Measurements from ENCODE around the gene ANKDD1A.
A peak's percentile ranks its signal among the peaks of the same experiment; 100 is the strongest.

Gene ANKDD1A

GRCh38 chr15:64894395-64895056 is 17.2 kb upstream of the ANKDD1A start:
- DNase-seq (ENCODE audit: low read depth), result no peak
- H3K4me3 ChIP-seq (ENCODE audit: low read depth, low read length), result no peak overlapping the region

GRCh38 chr15:64895285-64896065 is 16.2 kb upstream of the ANKDD1A start:
- no peak overlapping the region for H3K4me3 ChIP-seq (ENCODE audit: low read depth, low read length)
- DNase-seq (ENCODE audit: low read depth), result no peak

GRCh38 chr15:64896371-64897069 is 15.2 kb upstream of the ANKDD1A start:
- DNase-seq (ENCODE audit: low read depth), result no peak
- no peak overlapping the region for H3K4me3 ChIP-seq (ENCODE audit: low read depth, low read length)

- no peak overlapping the region for H3K4me3 ChIP-seq (ENCODE audit: low read depth, low read length)
- DNase-seq (ENCODE audit: low read depth), result peak; percentile 64
Measured at GRCh38 chr15:64897345-64897985, 14.2 kb upstream of the ANKDD1A start.

- DNase-seq (ENCODE audit: low read depth), result no peak
- no peak overlapping the region for H3K4me3 ChIP-seq (ENCODE audit: low read depth, low read length)
Measured at GRCh38 chr15:64898406-64898805, 13.3 kb upstream of the ANKDD1A start.

GRCh38 chr15:64901141-64901540 is 10.6 kb upstream of the ANKDD1A start:
- DNase-seq (ENCODE audit: low read depth), result no peak
- H3K4me3 ChIP-seq (ENCODE audit: low read depth, low read length), result no peak overlapping the region

- no peak overlapping the region for H3K4me3 ChIP-seq (ENCODE audit: low read depth, low read length)
- DNase-seq (ENCODE audit: low read depth), result no peak
Measured at GRCh38 chr15:64901914-64902313, 9.8 kb upstream of the ANKDD1A start.

- no peak overlapping the region for H3K4me3 ChIP-seq (ENCODE audit: low read depth, low read length)
- no peak for DNase-seq (ENCODE audit: low read depth)
Measured at GRCh38 chr15:64902863-64903262, 8.8 kb upstream of the ANKDD1A start.

GRCh38 chr15:64903326-64903950 is 8.3 kb upstream of the ANKDD1A start:
- no peak for DNase-seq (ENCODE audit: low read depth)

GRCh38 chr15:64904189-64904588 is 7.5 kb upstream of the ANKDD1A start:
- DNase-seq (ENCODE audit: low read depth), result no peak
- H3K4me3 ChIP-seq (ENCODE audit: low read depth, low read length), result no peak overlapping the region

More at GRCh38 chr15:64903326-64903950, 8.3 kb upstream of the ANKDD1A start:
- no peak overlapping the region for H3K4me3 ChIP-seq (ENCODE audit: low read depth, low read length)

GRCh38 chr15:64905119-64905831 is 6.4 kb upstream of the ANKDD1A start:
- DNase-seq (ENCODE audit: low read depth), result no peak
- H3K4me3 ChIP-seq (ENCODE audit: low read depth, low read length), result peak overlapping the region; percentile 37

GRCh38 chr15:64905941-64906340 is 5.8 kb upstream of the ANKDD1A start:
- H3K4me3 ChIP-seq (ENCODE audit: low read depth, low read length), result no peak overlapping the region
- no peak for DNase-seq (ENCODE audit: low read depth)

GRCh38 chr15:64906402-64906801 is 5.3 kb upstream of the ANKDD1A start:
- DNase-seq (ENCODE audit: low read depth), result no peak
- H3K4me3 ChIP-seq (ENCODE audit: low read depth, low read length), result no peak overlapping the region

GRCh38 chr15:64907991-64908390 is 3.7 kb upstream of the ANKDD1A start:
- DNase-seq (ENCODE audit: low read depth), result no peak
- H3K4me3 ChIP-seq (ENCODE audit: low read depth, low read length), result no peak overlapping the region

GRCh38 chr15:64909546-64909945 is 2.2 kb upstream of the ANKDD1A start:
- DNase-seq (ENCODE audit: low read depth), result no peak

GRCh38 chr15:64912379-64913325 is 950 bp downstream of the ANKDD1A start:
- H3K4me3 ChIP-seq (ENCODE audit: low read depth, low read length), result peak overlapping the region; percentile 60
- DNase-seq (ENCODE audit: low read depth), result no peak

More at GRCh38 chr15:64909546-64909945, 2.2 kb upstream of the ANKDD1A start:
- H3K4me3 ChIP-seq (ENCODE audit: low read depth, low read length), result no peak overlapping the region

- no peak for DNase-seq (ENCODE audit: low read depth)
Measured at GRCh38 chr15:64915518-64916227, 4.0 kb downstream of the ANKDD1A start.

More at GRCh38 chr15:64915518-64916227, 4.0 kb downstream of the ANKDD1A start:
- no peak overlapping the region for H3K4me3 ChIP-seq (ENCODE audit: low read depth, low read length)
